B cell (primary cell): ENCODE data around the gene NME9.

Experiments used
- EZH2 ChIP-seq: IDR thresholded peaks from 2 replicates; pipeline ENCODE4 v1.6.1; 2012; ENCODE audit warnings: borderline replicate concordance, low read depth, mild to moderate bottlenecking, moderate library complexity, low read length; ENCODE audit not compliant: insufficient read depth, poor library complexity, severe bottlenecking
- TF ChIP-seq, protein P1 (sequence below): fragments of 200-600 bp; IDR thresholded peaks from one replicate; pipeline ENCODE4 v1.8.0; 2022; ENCODE audit warnings: antibody characterized with exemption, mild to moderate bottlenecking

DNA sequence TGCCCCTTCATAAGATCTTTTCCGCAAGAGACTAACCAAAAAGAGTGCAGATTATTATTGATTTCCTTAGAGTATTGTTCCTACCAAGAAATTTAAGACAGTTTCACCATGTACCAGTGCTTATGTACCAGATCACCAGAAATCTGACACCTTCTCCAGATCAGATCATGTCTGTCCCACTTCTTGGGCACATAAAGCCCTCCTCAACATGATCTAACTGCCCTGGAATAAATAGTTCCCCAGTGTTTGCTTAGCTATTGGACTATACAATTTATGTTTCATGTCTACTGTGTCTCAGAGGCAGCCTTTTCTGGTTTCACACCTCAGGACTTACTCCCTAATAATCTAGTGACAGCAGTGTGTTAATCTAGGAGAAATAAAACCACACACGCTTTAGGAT, 46.8 kb downstream of the NME9 start:
- TF ChIP-seq, protein P1, sequence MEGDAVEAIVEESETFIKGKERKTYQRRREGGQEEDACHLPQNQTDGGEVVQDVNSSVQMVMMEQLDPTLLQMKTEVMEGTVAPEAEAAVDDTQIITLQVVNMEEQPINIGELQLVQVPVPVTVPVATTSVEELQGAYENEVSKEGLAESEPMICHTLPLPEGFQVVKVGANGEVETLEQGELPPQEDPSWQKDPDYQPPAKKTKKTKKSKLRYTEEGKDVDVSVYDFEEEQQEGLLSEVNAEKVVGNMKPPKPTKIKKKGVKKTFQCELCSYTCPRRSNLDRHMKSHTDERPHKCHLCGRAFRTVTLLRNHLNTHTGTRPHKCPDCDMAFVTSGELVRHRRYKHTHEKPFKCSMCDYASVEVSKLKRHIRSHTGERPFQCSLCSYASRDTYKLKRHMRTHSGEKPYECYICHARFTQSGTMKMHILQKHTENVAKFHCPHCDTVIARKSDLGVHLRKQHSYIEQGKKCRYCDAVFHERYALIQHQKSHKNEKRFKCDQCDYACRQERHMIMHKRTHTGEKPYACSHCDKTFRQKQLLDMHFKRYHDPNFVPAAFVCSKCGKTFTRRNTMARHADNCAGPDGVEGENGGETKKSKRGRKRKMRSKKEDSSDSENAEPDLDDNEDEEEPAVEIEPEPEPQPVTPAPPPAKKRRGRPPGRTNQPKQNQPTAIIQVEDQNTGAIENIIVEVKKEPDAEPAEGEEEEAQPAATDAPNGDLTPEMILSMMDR = no peak
- no peak for TF ChIP-seq EZH2
